KOPT-K1 (cell line): ENCODE data around the gene MISFA.
"Not testable (repeated sequence)": the region's sequence is repeated elsewhere in the genome, so short reads cannot be mapped to it uniquely, and the experiment has no call there.

Experiments
- H3K27ac ChIP-seq: fragments of 200-600 bp; sonication (generic); 2 replicates; pipeline ENCODE4 v1.5.1; 2016; ENCODE audit warnings: antibody characterized with exemption, mild to moderate bottlenecking, low read depth, low read length; ENCODE audit not compliant: poor library complexity, severe bottlenecking
- H3K36me3 ChIP-seq: fragments of 200-600 bp; sonication (generic); 2 replicates; pipeline ENCODE4 v1.5.1; 2017; ENCODE audit warnings: antibody characterized with exemption, mild to moderate bottlenecking, low read length, moderate library complexity; ENCODE audit not compliant: insufficient read depth
- H3K9me3 ChIP-seq: fragments of 200-600 bp; sonication (generic); 2 replicates; pipeline ENCODE4 v1.5.1; 2017; ENCODE audit warnings: antibody characterized with exemption, low read length, mild to moderate bottlenecking; ENCODE audit not compliant: insufficient read depth, poor library complexity, severe bottlenecking

MISFA gene

GRCh38 chr11:18599739-18600230, at the start of gene MISFA:
MISFA (plus strand) TSS chr11:18599789; CDS start chr11:18599929, 140 bp downstream.
- H3K36me3 ChIP-seq, result no peaks in the 10 kb centered on the region
- no peak within 1 kb of the TSS for H3K27ac ChIP-seq
- no peaks in the 10 kb centered on the region for H3K9me3 ChIP-seq

- no peaks in the 10 kb centered on the region for H3K36me3 ChIP-seq
- H3K27ac ChIP-seq, result no peak overlapping the region
- H3K9me3 ChIP-seq, result no peaks in the 10 kb centered on the region
These were observed 36.4 kb upstream of the MISFA start for GRCh38 chr11:18563090-18563730.

- Histone ChIP-seq H3K36me3 (no peaks in the 10 kb centered on the region), H3K27ac (no peak overlapping the region), H3K9me3 (no peaks in the 10 kb centered on the region)
These were observed 35.4 kb upstream of the MISFA start for GRCh38 chr11:18564149-18564548.

- H3K36me3 ChIP-seq, result no peaks in the 10 kb centered on the region
- no peak overlapping the region for H3K27ac ChIP-seq
- H3K9me3 ChIP-seq, result no peaks in the 10 kb centered on the region
These were observed 33.2 kb upstream of the MISFA start for GRCh38 chr11:18566406-18566805.

GRCh38 chr11:18567081-18567480, 32.5 kb upstream of the MISFA start:
- Histone ChIP-seq H3K27ac (no peak overlapping the region), H3K36me3 (no peaks in the 10 kb centered on the region), H3K9me3 (no peaks in the 10 kb centered on the region)

GRCh38 chr11:18575361-18575760, 24.2 kb upstream of the MISFA start:
- Histone ChIP-seq H3K36me3 (no peaks in the 10 kb centered on the region), H3K27ac (no peak overlapping the region), H3K9me3 (no peaks in the 10 kb centered on the region)

GRCh38 chr11:18578975-18579598, 20.5 kb upstream of the MISFA start:
- no peak overlapping the region for H3K27ac ChIP-seq
- no peaks in the 10 kb centered on the region for H3K9me3 ChIP-seq
- no peaks in the 10 kb centered on the region for H3K36me3 ChIP-seq

- no peaks in the 10 kb centered on the region for H3K36me3 ChIP-seq
- H3K27ac ChIP-seq, result no peak overlapping the region
- no peaks in the 10 kb centered on the region for H3K9me3 ChIP-seq
These were observed 19.3 kb upstream of the MISFA start for GRCh38 chr11:18580113-18580766.

- no peak overlapping the region for H3K27ac ChIP-seq
- no peaks in the 10 kb centered on the region for H3K36me3 ChIP-seq
- no peaks in the 10 kb centered on the region for H3K9me3 ChIP-seq
These were observed 17.8 kb upstream of the MISFA start for GRCh38 chr11:18581825-18582224.

GRCh38 chr11:18588297-18589252, 11.0 kb upstream of the MISFA start, which contains the start of gene UEVLD:
UEVLD (minus strand) TSS chr11:18588734; CDS start chr11:18588654, 80 bp downstream.
- no peak within 1 kb of the TSS for H3K27ac ChIP-seq
- H3K9me3 ChIP-seq, result no peaks in the 10 kb centered on the region
- no peaks in the 10 kb centered on the region for H3K36me3 ChIP-seq

- H3K9me3 ChIP-seq, result no peaks in the 10 kb centered on the region
- H3K27ac ChIP-seq, result no peak overlapping the region
- no peaks in the 10 kb centered on the region for H3K36me3 ChIP-seq
These were observed 9.0 kb upstream of the MISFA start for GRCh38 chr11:18590571-18590970.

- H3K27ac ChIP-seq, H3K36me3 ChIP-seq, H3K9me3 ChIP-seq: not testable (repeated sequence)
These were observed 5.5 kb upstream of the MISFA start for GRCh38 chr11:18594088-18594487.

GRCh38 chr11:18594999-18595749, 4.4 kb upstream of the MISFA start:
- no peaks in the 10 kb centered on the region for H3K9me3 ChIP-seq
- no peaks in the 10 kb centered on the region for H3K36me3 ChIP-seq
- H3K27ac ChIP-seq, result no peak overlapping the region

- H3K27ac ChIP-seq, result no peak overlapping the region
- no peaks in the 10 kb centered on the region for H3K9me3 ChIP-seq
- H3K36me3 ChIP-seq, result peaks cover 3% of the 10 kb centered on the region; the same call in 1 of the 2 replicates
These were observed 1.5 kb downstream of the MISFA start for GRCh38 chr11:18600915-18601569.
